Measurements from ENCODE around the gene NUAK1. TPM values are rescaled to one million over a fixed set of nuclear protein-coding genes. Genes with fewer than 3 reads are reported as not detected.

The NUAK1 gene
- total RNA-seq, 2 experiments from 2014 or later: 0.03 TPM; not detected in 1

GRCh38 chr12:106108185-106108835 is 30.4 kb downstream of the NUAK1 start:
- DNase-seq (ENCODE audit: low spot score): no peak
- CTCF ChIA-PET (ENCODE audit: unreplicated experiment): no interaction called here

GRCh38 chr12:106107566-106107965 is 31.2 kb downstream of the NUAK1 start:
- no peak overlapping the region for H3K4me2 ChIP-seq (ENCODE audit: low read length)
- H3K36me3 ChIP-seq (ENCODE audit: insufficient read depth, low read length): no peaks in the 10 kb centered on the region
- POLR2A ChIA-PET: no interaction called here
- CTCF ChIA-PET (ENCODE audit: unreplicated experiment): no interaction called here
- no peaks in the 10 kb centered on the region for H3K9me2 ChIP-seq (ENCODE audit: insufficient read depth, low read length)
- H3K9me3 ChIP-seq (ENCODE audit: low read length): no peaks in the 10 kb centered on the region
- no peaks in the 10 kb centered on the region for H3K79me2 ChIP-seq (ENCODE audit: insufficient read depth, low read depth, low read length)
- intact Hi-C loops (cut with micrococcal nuclease; ENCODE audit: unreplicated experiment): no loop called here
- no TSS peak for BruUV-seq (replicated peaks)
- no peak overlapping the region for H3K27ac ChIP-seq (ENCODE audit: low read depth, low read length, poor library complexity, severe bottlenecking)
- no peak overlapping the region for H3K4me3 ChIP-seq (ENCODE audit: low read depth, low read length, poor library complexity, severe bottlenecking)
- no peak for DNase-seq (ENCODE audit: low spot score)
- H3K4me1 ChIP-seq (ENCODE audit: insufficient read depth, low read length, poor library complexity, severe bottlenecking): no peaks in the 10 kb centered on the region
- TF ChIP-seq CTCF (conservative IDR thresholded peaks at IDR 0.05; ENCODE audit: low read length): no peak
- no peak for TF ChIP-seq EZH2phosphoT487 (IDR thresholded peaks at IDR 0.05; ENCODE audit: borderline replicate concordance, low read depth, low read length)
- H2AFZ ChIP-seq (ENCODE audit: low read length): no peak overlapping the region
- H4K20me1 ChIP-seq (ENCODE audit: insufficient read depth, low read length): no peaks in the 10 kb centered on the region

More at GRCh38 chr12:106108185-106108835, 30.4 kb downstream of the NUAK1 start:
- H4K20me1 ChIP-seq (ENCODE audit: insufficient read depth, low read length): no peaks in the 10 kb centered on the region
- no peaks in the 10 kb centered on the region for H3K9me2 ChIP-seq (ENCODE audit: insufficient read depth, low read length)
- POLR2A ChIA-PET: no interaction called here
- no peak overlapping the region for H3K4me3 ChIP-seq (ENCODE audit: low read depth, low read length, poor library complexity, severe bottlenecking)
- H3K9me3 ChIP-seq (ENCODE audit: low read length): no peaks in the 10 kb centered on the region
- H3K79me2 ChIP-seq (ENCODE audit: insufficient read depth, low read depth, low read length): no peaks in the 10 kb centered on the region
- BruUV-seq (replicated peaks): no TSS peak
- no peaks in the 10 kb centered on the region for H3K4me1 ChIP-seq (ENCODE audit: insufficient read depth, low read length, poor library complexity, severe bottlenecking)
- no peaks in the 10 kb centered on the region for H3K36me3 ChIP-seq (ENCODE audit: insufficient read depth, low read length)
- no peak overlapping the region for H2AFZ ChIP-seq (ENCODE audit: low read length)
- intact Hi-C loops (cut with micrococcal nuclease; ENCODE audit: unreplicated experiment): no loop called here
- no peak overlapping the region for H3K4me2 ChIP-seq (ENCODE audit: low read length)
- no peak overlapping the region for H3K27ac ChIP-seq (ENCODE audit: low read depth, low read length, poor library complexity, severe bottlenecking)
- TF ChIP-seq EZH2phosphoT487 (IDR thresholded peaks at IDR 0.05; ENCODE audit: borderline replicate concordance, low read depth, low read length): no peak
- TF ChIP-seq CTCF (conservative IDR thresholded peaks at IDR 0.05; ENCODE audit: low read length): no peak

GRCh38 chr12:106106892-106107291 is 31.9 kb downstream of the NUAK1 start:
- no peaks in the 10 kb centered on the region for H3K4me1 ChIP-seq (ENCODE audit: insufficient read depth, low read length, poor library complexity, severe bottlenecking)
- BruUV-seq (replicated peaks): no TSS peak
- ChIA-PET CTCF (ENCODE audit: unreplicated experiment) (no interaction called here), POLR2A (no interaction called here)
- H2AFZ ChIP-seq (ENCODE audit: low read length): no peak overlapping the region
- H3K36me3 ChIP-seq (ENCODE audit: insufficient read depth, low read length): no peaks in the 10 kb centered on the region
- H3K9me3 ChIP-seq (ENCODE audit: low read length): no peaks in the 10 kb centered on the region
- H3K9me2 ChIP-seq (ENCODE audit: insufficient read depth, low read length): no peaks in the 10 kb centered on the region
- no peaks in the 10 kb centered on the region for H3K79me2 ChIP-seq (ENCODE audit: insufficient read depth, low read depth, low read length)
- no peak for DNase-seq (ENCODE audit: low spot score)
- H3K4me3 ChIP-seq (ENCODE audit: low read depth, low read length, poor library complexity, severe bottlenecking): no peak overlapping the region
- TF ChIP-seq EZH2phosphoT487 (IDR thresholded peaks at IDR 0.05; ENCODE audit: borderline replicate concordance, low read depth, low read length) (no peak), CTCF (conservative IDR thresholded peaks at IDR 0.05; ENCODE audit: low read length) (no peak)
- H4K20me1 ChIP-seq (ENCODE audit: insufficient read depth, low read length): no peaks in the 10 kb centered on the region
- no peak overlapping the region for H3K27ac ChIP-seq (ENCODE audit: low read depth, low read length, poor library complexity, severe bottlenecking)
- no peak overlapping the region for H3K4me2 ChIP-seq (ENCODE audit: low read length)
- intact Hi-C loops (cut with micrococcal nuclease; ENCODE audit: unreplicated experiment): no loop called here
